Mucosa of stomach (tissue), 1 donor: ENCODE results near the gene C7.
"Not testable (repeated sequence)": the region's sequence is repeated elsewhere in the genome, so short reads cannot be mapped to it uniquely, and the experiment has no call there.

Source experiments
- H3K27me3 ChIP-seq: one replicate; pipeline ENCODE4 v1.7.0; 2013; ENCODE audit warnings: mild to moderate bottlenecking, low read length; ENCODE audit not compliant: control insufficient read depth, insufficient read depth
- H3K36me3 ChIP-seq: one replicate; pipeline ENCODE4 v1.7.0; 2013; ENCODE audit warnings: low read length; ENCODE audit not compliant: control insufficient read depth, insufficient read depth
- H3K4me1 ChIP-seq: one replicate; pipeline ENCODE4 v1.7.0; 2013; ENCODE audit warnings: mild to moderate bottlenecking, low read length; ENCODE audit not compliant: control insufficient read depth, insufficient read depth
- H3K4me3 ChIP-seq: one replicate; pipeline ENCODE4 v1.7.0; 2013; ENCODE audit warnings: low read length
- H3K9ac ChIP-seq: one replicate; pipeline ENCODE4 v1.7.0; 2013; ENCODE audit warnings: mild to moderate bottlenecking, low read length, moderate library complexity
- H3K9me3 ChIP-seq: one replicate; pipeline ENCODE4 v1.7.0; 2013; ENCODE audit warnings: mild to moderate bottlenecking, low read length, moderate library complexity; ENCODE audit not compliant: control insufficient read depth
- donor health status: Pancreatic carcinoma.

C7 gene

DNA sequence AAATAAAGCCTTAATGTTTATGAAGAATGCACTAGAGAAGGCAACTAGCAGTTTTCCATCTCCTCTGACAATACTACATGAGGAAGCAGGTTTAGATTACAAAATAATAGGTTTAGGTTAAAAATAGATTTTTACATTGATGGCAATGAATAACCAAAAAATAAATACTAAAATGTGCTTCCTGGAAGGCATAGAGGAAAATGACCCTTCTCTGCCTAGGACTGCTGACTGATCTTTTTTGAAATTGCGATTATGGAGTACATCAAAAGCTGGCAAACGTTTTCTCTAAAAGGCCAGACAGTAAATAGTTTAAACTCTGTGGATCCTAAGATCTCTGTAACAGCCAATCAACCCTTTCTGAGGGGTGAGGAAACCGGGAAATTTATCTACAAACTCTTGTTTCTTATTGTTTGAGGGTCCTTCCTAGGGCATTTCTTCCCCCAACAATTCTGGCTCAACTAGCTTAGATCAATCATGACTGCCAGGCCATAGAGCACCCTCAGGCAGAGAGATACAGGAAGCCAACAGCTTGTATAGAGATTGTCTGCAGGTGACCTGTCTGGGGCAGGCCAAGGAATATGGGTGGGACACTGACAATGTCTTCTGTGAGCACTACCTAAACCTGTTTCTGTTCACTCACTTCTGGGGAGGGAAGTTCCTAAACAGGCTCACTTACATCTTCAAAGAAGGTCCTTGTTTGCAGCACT is 94.5 kb downstream of the C7 start:
- Histone ChIP-seq H3K4me1 (no peaks in the 10 kb centered on the region), H3K36me3 (no peaks in the 10 kb centered on the region), H3K9ac (no peak overlapping the region), H3K27me3 (no peaks in the 10 kb centered on the region), H3K4me3 (no peak overlapping the region), H3K9me3 (no peaks in the 10 kb centered on the region)

DNA sequence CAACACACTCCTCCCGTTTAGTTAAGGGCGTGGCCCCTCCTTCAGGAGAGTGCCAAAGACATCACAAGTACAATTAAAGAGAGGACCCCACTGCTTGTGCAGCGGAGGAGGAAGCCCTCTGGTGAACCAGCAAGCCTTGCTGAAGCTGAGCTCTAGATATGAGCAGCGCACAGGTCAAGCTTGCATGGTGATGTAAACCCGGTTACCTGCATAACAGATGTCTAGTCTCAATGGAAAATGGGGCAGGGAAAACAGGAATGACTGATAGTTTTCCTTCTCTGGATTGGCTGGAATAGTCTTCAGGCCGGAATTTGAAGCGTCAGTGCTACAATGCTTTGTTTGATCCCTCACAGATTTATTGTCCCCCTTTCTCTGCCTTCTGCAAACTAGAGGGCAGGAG is 95.6 kb downstream of the C7 start:
- Histone ChIP-seq H3K4me1 (no peaks in the 10 kb centered on the region), H3K4me3 (no peak overlapping the region), H3K27me3 (no peaks in the 10 kb centered on the region), H3K36me3 (no peaks in the 10 kb centered on the region), H3K9ac (no peak overlapping the region), H3K9me3 (no peaks in the 10 kb centered on the region)

- Histone ChIP-seq H3K27me3 (no peaks in the 10 kb centered on the region), H3K4me3 (no peak overlapping the region)
Measured at GRCh38 chr5:41009232-41009631, 99.9 kb downstream of the C7 start.

GRCh38 chr5:41010572-41010971 is 101.3 kb downstream of the C7 start:
- Histone ChIP-seq H3K9ac (no peak overlapping the region), H3K4me1 (no peaks in the 10 kb centered on the region), H3K27me3 (no peaks in the 10 kb centered on the region), H3K9me3 (no peaks in the 10 kb centered on the region), H3K36me3 (no peaks in the 10 kb centered on the region), H3K4me3 (no peak overlapping the region)

More at GRCh38 chr5:41009232-41009631, 99.9 kb downstream of the C7 start:
- H3K36me3 ChIP-seq, result no peaks in the 10 kb centered on the region
- no peaks in the 10 kb centered on the region for H3K9me3 ChIP-seq
- H3K9ac ChIP-seq, result no peak overlapping the region
- no peaks in the 10 kb centered on the region for H3K4me1 ChIP-seq

DNA sequence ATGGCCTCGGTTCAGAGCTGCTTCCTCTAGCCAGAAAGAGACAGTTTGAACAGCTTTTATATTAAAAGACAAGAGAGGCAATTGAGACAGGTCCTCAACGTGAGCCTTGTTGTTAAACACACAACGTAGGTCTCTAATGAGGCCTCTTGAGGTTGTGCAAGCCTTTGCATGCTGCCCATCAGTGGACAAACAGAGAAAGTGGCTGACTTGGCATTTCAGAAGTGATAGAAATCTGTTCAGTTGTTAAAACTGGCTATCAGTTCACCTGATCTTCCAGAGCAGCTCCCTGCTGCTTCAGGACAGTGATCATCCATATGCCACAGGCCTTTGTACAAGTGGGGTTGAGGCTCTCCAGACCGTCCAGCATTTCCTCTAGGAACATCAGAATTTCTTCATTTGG is 103.0 kb downstream of the C7 start:
- no peaks in the 10 kb centered on the region for H3K27me3 ChIP-seq
- H3K4me3 ChIP-seq, result no peak overlapping the region
- H3K9me3 ChIP-seq, result no peaks in the 10 kb centered on the region
- H3K4me1 ChIP-seq, result no peaks in the 10 kb centered on the region
- no peaks in the 10 kb centered on the region for H3K36me3 ChIP-seq
- H3K9ac ChIP-seq, result no peak overlapping the region

- not testable (repeated sequence) for H3K4me1 ChIP-seq, H3K9me3 ChIP-seq, H3K4me3 ChIP-seq, H3K36me3 ChIP-seq, H3K27me3 ChIP-seq, H3K9ac ChIP-seq
Measured at GRCh38 chr5:41022600-41022999, 113.3 kb downstream of the C7 start.
